GM12872 (cell line): ENCODE data around the gene HOXD10.

Experiments
- CTCF ChIP-seq: IDR thresholded peaks from 3 replicates; pipeline ENCODE4 v1.5.1; 2011; ENCODE audit warnings: low read depth, mild to moderate bottlenecking, low read length, moderate library complexity; ENCODE audit not compliant: insufficient read depth

HOXD10 gene

GRCh38 chr2:176114930-176115625 lies 1.5 kb upstream of the HOXD10 start:
- TF ChIP-seq CTCF = no peak

- TF ChIP-seq CTCF = no peak
Measured at GRCh38 chr2:176117162-176117822, 714 bp downstream of the HOXD10 start.

- TF ChIP-seq CTCF = no peak
Measured at GRCh38 chr2:176117823-176118371, 1.3 kb downstream of the HOXD10 start.

- TF ChIP-seq CTCF = peak; percentile 67
Measured at GRCh38 chr2:176118601-176119339, 2.2 kb downstream of the HOXD10 start.

- no peak for TF ChIP-seq CTCF
Measured at GRCh38 chr2:176120364-176121189, 4.0 kb downstream of the HOXD10 start.

- TF ChIP-seq CTCF = no peak
Measured at GRCh38 chr2:176121190-176122051, 4.8 kb downstream of the HOXD10 start.
